Measurements from ENCODE around the gene MAD1L1. TPM values are rescaled to one million over a fixed set of nuclear protein-coding genes. Genes with fewer than 3 reads are reported as not detected.

Gene MAD1L1
- total and polyA plus RNA-seq, 2 of the 13 experiments (the other 11 are each of a cell fraction or from before 2014, with no cell fraction given) = 17.4 to 64.7 TPM

- TF ChIP-seq ZFP91 (CRISPR knock-in tag; IDR thresholded peaks at IDR 0.05; ENCODE audit: borderline replicate concordance) = peak; percentile 23; the same call in 1 of the 2 replicates
- TF ChIP-seq CEBPG (CRISPR knock-in tag; IDR thresholded peaks at IDR 0.05) = peak; percentile 61
- peak; percentile 68 for TF ChIP-seq MAX (IDR thresholded peaks at IDR 0.05)
- 0 out of 2 replicates have a peak, but pooled peaks have one; percentile 12 for TF ChIP-seq TAF1 (CRISPR knock-in tag; IDR thresholded peaks at IDR 0.05)
- no peak for TF ChIP-seq ZNF34 (CRISPR knock-in tag; IDR thresholded peaks at IDR 0.05; ENCODE audit: borderline replicate concordance)
- no peak for TF ChIP-seq RFX1 (IDR thresholded peaks at IDR 0.05)
- TF ChIP-seq ZNF556 (CRISPR knock-in tag; IDR thresholded peaks at IDR 0.05; ENCODE audit: borderline replicate concordance) = no peak
- TF ChIP-seq FOXJ3 (CRISPR knock-in tag; IDR thresholded peaks at IDR 0.05; ENCODE audit: borderline replicate concordance) = no peak
- no peak for TF ChIP-seq TBX2 (CRISPR knock-in tag; IDR thresholded peaks at IDR 0.05; ENCODE audit: borderline replicate concordance)
- TF ChIP-seq TFE3 (CRISPR knock-in tag; IDR thresholded peaks at IDR 0.05) = peak; percentile 53; the same call in 1 of the 2 replicates
- no peak for TF ChIP-seq ZNF552 (CRISPR knock-in tag; IDR thresholded peaks at IDR 0.05; ENCODE audit: borderline replicate concordance)
- no peak for TF ChIP-seq CHD4 (IDR thresholded peaks at IDR 0.05; ENCODE audit: borderline replicate concordance, low read length)
- TF ChIP-seq BCL6 (CRISPR knock-in tag; IDR thresholded peaks at IDR 0.05) = no peak
- TF ChIP-seq ZSCAN25 (CRISPR knock-in tag; IDR thresholded peaks at IDR 0.05) = no peak
Measured at GRCh38 chr7:1919539-1920265, 313.0 kb downstream of the MAD1L1 start (continued).

Measured in HepG2 (cell line).